Kidney (tissue), 14 donors: ENCODE measurements around the gene METAP2. TPM values are rescaled to one million over a fixed set of nuclear protein-coding genes. Genes with fewer than 3 reads are reported as not detected.
A peak's percentile ranks its signal among the peaks of the same experiment; 100 is the strongest.
"Not testable (repeated sequence)": the region's sequence is repeated elsewhere in the genome, so short reads cannot be mapped to it uniquely, and the experiment has no call there.

ENCODE experiments used
- DNase-seq, 5 donors: peaks; one replicate each; pipeline ENCODE4 v3.0.0-alpha.2; 2013 to 2020
- FAIRE-seq: peaks from 2 replicates; lab custom pipeline; 2012; peaks lifted over from hg19 to GRCh38; lab: Jason Lieb, UNC
- H3K27ac ChIP-seq, 2 donors: one replicate each; pipeline ENCODE4 v1.7.0; 2013; ENCODE audit warnings: low read depth in 2 of 2, low read length in 2 of 2, inconsistent platforms in 1 of 2
- H3K27me3 ChIP-seq: one replicate; pipeline ENCODE4 v1.7.1; 2013; ENCODE audit warnings: low read length, inconsistent platforms; ENCODE audit not compliant: control insufficient read depth, insufficient read depth
- H3K36me3 ChIP-seq, 3 donors: one replicate each; pipeline versions ENCODE4 v1.7.0 to v1.7.1; 2013; ENCODE audit warnings: low read length in 3 of 3, control low read depth in 1 of 3, inconsistent platforms in 1 of 3; ENCODE audit not compliant: insufficient read depth in 3 of 3, control insufficient read depth in 2 of 3
- H3K4me1 ChIP-seq, 3 donors: one replicate each; pipeline versions ENCODE4 v1.7.0 to v1.7.1; 2013; ENCODE audit warnings: low read length in 3 of 3, inconsistent platforms in 1 of 3, low read depth in 1 of 3; ENCODE audit not compliant: control insufficient read depth in 2 of 3, insufficient read depth in 2 of 3
- H3K4me3 ChIP-seq, 3 donors: one replicate each; pipeline versions ENCODE4 v1.7.0 to v1.8.1; 2013; ENCODE audit warnings: low read length in 3 of 3, control low read depth in 1 of 3, inconsistent platforms in 1 of 3
- H3K9ac ChIP-seq, 3 donors: one replicate each; pipeline versions ENCODE4 v1.7.0 to v1.7.1; 2013; ENCODE audit warnings: low read length in 3 of 3, control low read depth in 1 of 3, inconsistent platforms in 1 of 3
- H3K9me3 ChIP-seq, 3 donors: one replicate each; pipeline versions ENCODE4 v1.7.0 to v1.7.1; 2013; ENCODE audit warnings: low read length in 3 of 3, control low read depth in 1 of 3, inconsistent platforms in 1 of 3; ENCODE audit not compliant: control insufficient read depth in 2 of 3, insufficient read depth in 1 of 3
- intact Hi-C: fragments of 100-400 bp; cut with DNase I; formaldehyde crosslinking; loops from one replicate; pipeline ENCODE4 v1.11.1; 2022
- polyA plus RNA-seq: library from polyadenylated mRNA; stranded (reverse); fragments of 350-450 nt; fragmentation: Illumina TruSeq; extraction: RNeasy Lipid Tissue Mini Kit (QIAGEN cat#74804); gene quantifications from one replicate; pipeline ENCODE4 v1.2.3, GENCODE V29; 2014; ENCODE audit warnings: low read depth, low replicate concordance; ENCODE audit not compliant: insufficient read depth
- total RNA-seq: library from RNA; stranded (reverse); fragmentation: NEBNext Ultra II Directional; extraction: Animal tissue kit (Norgen Biotek cat#: 25700); gene quantifications from one replicate; pipeline ENCODE4 v1.2.1, GENCODE V29; 2021
- TF ChIP-seq, protein P1 (sequence below): IDR thresholded peaks from 3 replicates; pipeline ENCODE4 v1.5.1; 2012; ENCODE audit warnings: mild to moderate bottlenecking, moderate library complexity, borderline replicate concordance; ENCODE audit not compliant: insufficient read depth; ENCODE audit errors: extremely low read depth
- donor health status: control.
- donor health status: control.
- donor health status: control.
- donor health status: control.
- donor health status: control.
- donor health status: DM: yes; HTN: yes; CAD: no.
- donor health status: Normal renal cell carcinoma (clear cell type).

METAP2 gene
- total and polyA plus RNA-seq, 2 donors from 2014 or later, result 59.1 to 65.7 TPM

DNA sequence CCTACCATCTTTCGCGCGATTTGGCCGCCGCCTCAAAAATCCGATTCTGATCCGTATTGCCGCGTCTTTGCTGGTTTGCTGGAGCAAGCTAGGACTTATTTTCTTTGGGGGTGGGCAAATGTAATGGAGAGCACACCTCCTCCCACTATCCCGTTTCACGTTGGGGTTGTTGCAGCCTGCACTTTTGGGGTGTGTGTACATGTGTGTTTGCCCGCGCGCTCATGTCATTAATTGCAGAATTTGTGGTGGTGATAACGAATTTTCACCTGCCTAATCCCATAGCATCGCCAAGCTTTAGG lies 657 bp downstream of the METAP2 start:
- intact Hi-C loops, result no loop called here
- Histone ChIP-seq H3K27ac (peak overlapping the region; percentile 92 to 94), H3K9ac (peak overlapping the region; percentile 97 to 99 (median 98)), H3K9me3 (no peaks in the 10 kb centered on the region), H3K36me3 (peaks cover 4 to 18% (median 9%) of the 10 kb centered on the region in 3 donors), H3K4me3 (peak overlapping the region; percentile 97 to 98 (median 97)), H3K27me3 (no peaks in the 10 kb centered on the region), H3K4me1 (peaks cover 0 to 7% (median 5%) of the 10 kb centered on the region in 3 donors)
- DNase-seq (no peak), FAIRE-seq (no peak)
- TF ChIP-seq, protein P1, sequence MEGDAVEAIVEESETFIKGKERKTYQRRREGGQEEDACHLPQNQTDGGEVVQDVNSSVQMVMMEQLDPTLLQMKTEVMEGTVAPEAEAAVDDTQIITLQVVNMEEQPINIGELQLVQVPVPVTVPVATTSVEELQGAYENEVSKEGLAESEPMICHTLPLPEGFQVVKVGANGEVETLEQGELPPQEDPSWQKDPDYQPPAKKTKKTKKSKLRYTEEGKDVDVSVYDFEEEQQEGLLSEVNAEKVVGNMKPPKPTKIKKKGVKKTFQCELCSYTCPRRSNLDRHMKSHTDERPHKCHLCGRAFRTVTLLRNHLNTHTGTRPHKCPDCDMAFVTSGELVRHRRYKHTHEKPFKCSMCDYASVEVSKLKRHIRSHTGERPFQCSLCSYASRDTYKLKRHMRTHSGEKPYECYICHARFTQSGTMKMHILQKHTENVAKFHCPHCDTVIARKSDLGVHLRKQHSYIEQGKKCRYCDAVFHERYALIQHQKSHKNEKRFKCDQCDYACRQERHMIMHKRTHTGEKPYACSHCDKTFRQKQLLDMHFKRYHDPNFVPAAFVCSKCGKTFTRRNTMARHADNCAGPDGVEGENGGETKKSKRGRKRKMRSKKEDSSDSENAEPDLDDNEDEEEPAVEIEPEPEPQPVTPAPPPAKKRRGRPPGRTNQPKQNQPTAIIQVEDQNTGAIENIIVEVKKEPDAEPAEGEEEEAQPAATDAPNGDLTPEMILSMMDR, result no peak

- peaks cover 0 to 6% (median 4%) of the 10 kb centered on the region in 3 donors for H3K4me1 ChIP-seq
- H3K9me3 ChIP-seq, result no peaks in the 10 kb centered on the region
- intact Hi-C loops, result no loop called here
- H3K27me3 ChIP-seq, result no peaks in the 10 kb centered on the region
- peaks cover 6 to 28% (median 9%) of the 10 kb centered on the region in 3 donors for H3K36me3 ChIP-seq
- TF ChIP-seq, protein P1, result no peak
- DNase-seq (no peak), FAIRE-seq (no peak)
- H3K9ac ChIP-seq, result no peak overlapping the region
- no peak overlapping the region for H3K4me3 ChIP-seq
- H3K27ac ChIP-seq, result no peak overlapping the region
These were observed 6.3 kb downstream of the METAP2 start for GRCh38 chr12:95480230-95480629.

DNA sequence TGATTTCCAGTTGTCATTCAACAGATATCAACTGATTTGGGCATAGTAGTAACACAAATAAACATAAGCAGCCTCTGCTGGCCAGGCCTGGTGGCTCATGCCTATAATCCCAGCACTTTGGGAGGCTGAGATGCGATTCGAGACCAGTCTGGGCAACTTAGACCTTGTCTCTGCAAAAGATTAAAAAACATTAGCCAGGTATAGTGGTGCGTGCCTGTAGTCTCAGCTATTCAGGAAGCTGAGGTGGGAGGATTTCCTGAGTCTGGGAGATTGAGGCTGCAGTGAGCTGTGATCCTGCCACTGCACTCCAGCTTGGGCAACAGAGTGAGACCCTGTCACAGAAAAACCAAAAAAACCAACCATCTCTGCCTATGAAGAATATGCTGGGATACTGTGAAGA lies 7.1 kb downstream of the METAP2 start:
- no peak overlapping the region for H3K27ac ChIP-seq
- no peak overlapping the region for H3K9ac ChIP-seq
- H3K36me3 ChIP-seq, result peaks cover 6 to 31% (median 9%) of the 10 kb centered on the region in 3 donors
- DNase-seq (no peak), FAIRE-seq (no peak)
- H3K4me1 ChIP-seq, result no peaks in the 10 kb centered on the region
- no peak overlapping the region for H3K4me3 ChIP-seq
- TF ChIP-seq, protein P1, result no peak
- no peaks in the 10 kb centered on the region for H3K9me3 ChIP-seq
- intact Hi-C loops, result no loop called here
- H3K27me3 ChIP-seq, result no peaks in the 10 kb centered on the region

GRCh38 chr12:95481888-95482287 lies 7.9 kb downstream of the METAP2 start:
- no peak for FAIRE-seq
- Histone ChIP-seq H3K9me3 (no peaks in the 10 kb centered on the region), H3K4me3 (no peak overlapping the region), H3K4me1 (no peaks in the 10 kb centered on the region), H3K27me3 (no peaks in the 10 kb centered on the region), H3K9ac (no peak overlapping the region), H3K36me3 (peaks cover 9 to 33% (median 10%) of the 10 kb centered on the region in 3 donors), H3K27ac (no peak overlapping the region)
- no peak for DNase-seq
- TF ChIP-seq, protein P1, result no peak
- intact Hi-C loops, result no loop called here

DNA sequence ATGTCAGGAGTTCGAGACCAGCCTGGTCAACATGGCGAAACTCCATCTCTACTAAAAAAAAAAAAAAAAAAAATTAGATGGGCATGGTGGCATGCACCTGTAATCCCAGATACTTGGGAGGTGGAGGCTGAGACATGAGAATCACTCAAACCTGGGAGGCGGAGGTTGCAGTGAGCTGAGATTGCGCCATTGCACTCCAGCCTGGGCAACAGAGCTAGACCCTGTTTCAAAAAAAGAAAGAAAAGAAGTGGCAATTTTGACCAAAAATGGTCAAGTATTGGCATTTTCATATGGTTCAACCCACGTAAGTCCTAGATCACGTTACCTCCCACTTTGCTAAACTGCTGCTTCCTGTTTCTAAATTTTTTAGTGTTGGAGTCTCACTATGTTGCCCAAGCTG lies 8.6 kb downstream of the METAP2 start:
- H3K9ac ChIP-seq, DNase-seq, H3K4me3 ChIP-seq, H3K4me1 ChIP-seq, intact Hi-C loops, H3K9me3 ChIP-seq, FAIRE-seq, H3K27me3 ChIP-seq, H3K27ac ChIP-seq: not testable (repeated sequence)
- H3K36me3 ChIP-seq, result peaks cover 9 to 29% (median 11%) of the 10 kb centered on the region in 3 donors
